Dedifferentiated amniotic fluid mesenchymal stem cell (primary cell): ENCODE results near the gene SNAP29.
A peak's percentile ranks its signal among the peaks of the same experiment; 100 is the strongest.
"Not testable (repeated sequence)": the region's sequence is repeated elsewhere in the genome, so short reads cannot be mapped to it uniquely, and the experiment has no call there.

Experiments used
- DNase-seq: peaks from one replicate; pipeline ENCODE4 v3.0.0-alpha.2; 2016; ENCODE audit errors: extremely low spot score

Gene SNAP29

DNA sequence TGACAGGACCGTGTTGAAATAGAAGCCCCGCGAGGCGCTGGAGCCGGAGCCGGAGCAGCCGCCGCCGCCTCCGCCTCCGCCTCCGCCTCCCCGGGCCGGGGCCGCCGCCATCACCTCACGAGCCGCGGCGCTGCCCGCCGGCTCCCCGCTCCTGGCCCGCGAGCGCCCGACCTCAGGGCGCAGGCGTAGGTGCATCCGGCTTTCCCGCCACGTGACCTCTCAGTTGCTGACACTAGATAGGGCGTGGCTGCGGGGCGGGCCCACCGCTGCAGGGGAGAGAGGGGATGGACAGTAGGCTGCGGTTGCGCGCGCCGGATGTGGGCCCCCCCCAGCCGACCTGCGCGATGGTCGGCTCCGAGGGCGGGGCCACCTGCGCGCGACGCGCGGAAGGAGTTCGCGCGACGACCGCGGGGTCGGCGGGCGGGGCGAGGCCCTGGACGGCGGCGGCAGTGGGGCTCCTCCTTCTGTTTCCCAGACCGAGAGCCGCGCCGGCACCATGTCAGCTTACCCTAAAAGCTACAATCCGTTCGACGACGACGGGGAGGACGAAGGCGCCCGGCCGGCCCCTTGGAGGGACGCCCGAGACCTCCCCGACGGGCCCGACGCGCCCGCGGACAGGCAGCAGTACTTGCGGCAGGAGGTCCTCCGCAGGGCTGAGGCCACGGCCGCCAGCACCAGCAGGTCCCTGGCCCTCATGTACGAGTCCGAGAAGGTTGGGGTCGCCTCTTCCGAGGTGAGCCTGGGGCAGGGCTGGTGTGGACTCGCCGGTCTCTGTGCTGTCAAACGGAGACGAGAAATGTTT, at the start of gene SNAP29, which contains the start of gene PI4KA:
SNAP29 (plus strand) TSS at position 393 of the 802 bp plus-strand sequence; CDS start at position 497, 104 bp downstream.
PI4KA (minus strand) TSS at position 197 of the 802 bp plus-strand sequence; CDS start at position 111, 86 bp downstream.
- peak; percentile 96 for DNase-seq

DNA sequence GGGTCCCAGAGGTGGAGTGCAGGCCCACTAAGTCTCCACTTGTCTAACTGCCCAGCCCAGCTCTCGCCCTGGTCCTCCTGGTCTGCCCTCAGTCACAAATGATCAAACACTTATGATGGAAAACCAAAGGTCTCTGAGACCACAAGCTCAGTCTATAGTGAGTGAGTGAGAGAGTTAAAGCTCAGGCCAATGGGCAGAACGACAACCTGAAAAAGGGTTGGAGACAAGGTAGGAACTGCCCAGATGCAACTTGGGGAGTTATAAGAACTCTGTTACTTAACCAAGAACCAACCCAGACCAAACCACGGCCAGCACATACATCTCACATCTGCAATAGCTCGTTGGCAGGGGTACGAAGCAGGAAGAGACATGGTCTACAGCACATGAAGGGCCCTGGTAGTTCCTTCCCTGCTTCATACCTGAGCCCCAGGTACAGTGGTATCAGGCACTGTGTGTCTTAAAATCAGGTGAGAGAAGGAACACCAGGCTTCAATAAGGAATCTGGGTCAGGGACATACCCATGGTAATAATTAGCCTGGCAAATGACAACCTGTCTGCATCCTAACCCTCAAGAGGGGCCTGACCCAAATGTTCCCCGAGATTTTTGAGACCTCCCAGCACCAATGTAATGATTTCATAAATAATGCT, 49.1 kb upstream of the SNAP29 start:
- DNase-seq = no peak

DNA sequence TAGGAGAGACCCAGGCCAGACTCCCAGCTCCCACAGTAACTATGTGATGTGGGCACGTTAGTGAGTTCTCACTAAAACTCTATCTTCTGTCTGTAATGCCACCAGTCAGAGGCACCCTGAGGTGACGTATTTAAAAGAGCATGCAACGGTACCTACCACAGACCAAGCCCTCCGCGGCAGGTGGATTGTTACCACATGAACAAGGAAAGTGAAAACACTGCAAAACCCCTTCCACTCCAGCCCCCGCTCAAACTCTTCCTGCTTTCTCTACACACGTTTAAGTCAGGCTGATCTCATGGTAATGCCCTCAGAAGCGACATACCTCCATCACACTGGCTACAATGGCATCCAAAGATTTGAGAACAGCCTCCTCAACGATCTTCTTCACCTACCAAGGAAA, 48.2 kb upstream of the SNAP29 start:
- DNase-seq = no peak

DNA sequence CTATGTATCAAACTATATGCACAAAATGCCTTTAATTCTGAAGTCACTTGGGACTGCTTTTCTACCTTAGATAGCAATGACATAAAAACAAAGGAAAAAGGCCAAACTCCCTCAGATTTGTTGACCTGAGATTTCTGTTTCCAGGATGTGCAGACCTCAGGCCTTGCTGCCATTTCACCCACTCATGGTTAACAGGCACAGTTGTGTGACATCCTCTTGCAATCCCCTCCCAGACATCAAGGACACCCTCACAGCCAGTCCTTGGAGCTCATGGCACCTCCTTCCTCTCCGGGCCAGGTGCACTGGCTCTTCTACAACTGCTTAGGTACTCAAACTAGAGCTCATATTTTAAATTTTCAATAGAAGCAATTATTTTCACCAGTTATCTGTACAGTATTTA, 47.6 kb upstream of the SNAP29 start:
- DNase-seq = no peak

DNA sequence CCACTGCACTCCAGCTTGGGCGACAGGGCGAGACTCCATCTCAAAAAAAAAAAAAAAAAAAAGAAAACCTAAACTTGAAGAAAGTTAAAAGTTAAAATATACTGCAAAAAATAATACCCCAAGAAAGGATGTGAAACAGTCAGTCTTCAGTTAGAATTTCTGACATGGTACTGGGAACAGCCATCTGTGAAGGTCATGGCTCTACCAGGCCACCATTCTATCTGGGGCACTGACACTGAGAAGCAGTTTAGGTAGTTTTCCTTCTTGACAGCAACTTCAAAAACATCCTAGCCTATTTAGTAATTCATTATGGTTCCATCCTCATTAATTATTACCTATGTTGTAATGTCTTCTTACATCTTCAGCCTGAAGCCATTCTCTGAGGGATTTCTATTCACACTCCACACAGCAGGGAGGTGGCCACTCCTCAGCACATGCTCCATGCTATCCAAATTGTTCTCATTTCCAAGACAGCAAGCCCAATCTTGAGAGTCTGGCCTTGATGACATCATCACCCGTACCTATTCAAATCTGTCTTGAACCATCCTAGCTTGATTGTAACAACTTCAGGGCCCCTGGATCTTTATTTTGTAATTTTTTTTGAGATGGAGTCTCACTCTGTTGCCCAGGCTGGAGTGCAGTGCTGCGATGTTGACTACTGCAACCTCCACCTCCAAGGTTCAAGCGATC, 46.7 kb upstream of the SNAP29 start:
- DNase-seq = no peak

DNA sequence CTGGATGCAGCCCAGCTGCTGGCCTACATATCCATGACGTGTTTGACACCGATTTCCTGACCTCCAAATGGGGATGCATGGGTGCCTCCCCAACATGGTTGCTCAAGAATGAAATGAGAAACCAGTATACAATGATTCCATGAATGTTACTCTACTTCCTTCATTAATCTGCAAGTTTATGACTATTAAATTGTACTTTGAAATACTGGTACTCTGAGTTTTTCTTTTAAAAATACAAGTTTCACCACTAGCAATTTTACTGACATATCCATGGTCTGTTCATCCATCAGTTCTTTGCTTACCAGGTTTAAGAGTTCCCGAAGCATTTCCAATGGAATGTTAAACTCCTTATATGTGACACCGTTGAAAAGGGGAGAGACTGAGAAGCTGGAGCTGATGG, 45.8 kb upstream of the SNAP29 start:
- DNase-seq = no peak

DNA sequence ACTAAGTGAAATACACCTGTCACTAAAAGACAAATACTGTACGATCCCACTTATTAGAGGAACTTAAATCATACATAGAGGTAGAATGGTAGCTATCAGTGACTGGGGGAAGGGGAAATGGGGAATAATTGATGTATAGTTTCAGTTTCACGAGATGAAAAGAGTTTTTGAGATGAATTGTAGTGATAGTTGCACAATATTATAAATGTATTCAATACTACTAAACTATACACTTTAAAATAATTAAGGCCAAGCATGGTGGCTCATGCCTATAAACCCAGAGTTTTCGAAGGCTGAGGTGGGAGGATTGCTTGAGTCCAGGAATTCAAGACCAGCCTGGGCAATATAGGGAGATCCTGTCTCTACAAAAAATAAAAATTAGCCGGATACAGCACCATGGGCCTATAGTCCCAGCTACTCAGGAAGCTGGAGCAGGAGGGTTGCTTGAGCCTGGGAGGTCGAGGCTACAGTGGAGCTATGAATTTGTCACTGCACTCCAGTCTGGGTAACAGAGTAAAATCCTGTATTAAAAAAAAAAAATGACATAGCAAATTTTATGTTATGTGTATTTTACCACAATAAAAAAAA, 44.5 kb upstream of the SNAP29 start:
- DNase-seq = no peak

DNA sequence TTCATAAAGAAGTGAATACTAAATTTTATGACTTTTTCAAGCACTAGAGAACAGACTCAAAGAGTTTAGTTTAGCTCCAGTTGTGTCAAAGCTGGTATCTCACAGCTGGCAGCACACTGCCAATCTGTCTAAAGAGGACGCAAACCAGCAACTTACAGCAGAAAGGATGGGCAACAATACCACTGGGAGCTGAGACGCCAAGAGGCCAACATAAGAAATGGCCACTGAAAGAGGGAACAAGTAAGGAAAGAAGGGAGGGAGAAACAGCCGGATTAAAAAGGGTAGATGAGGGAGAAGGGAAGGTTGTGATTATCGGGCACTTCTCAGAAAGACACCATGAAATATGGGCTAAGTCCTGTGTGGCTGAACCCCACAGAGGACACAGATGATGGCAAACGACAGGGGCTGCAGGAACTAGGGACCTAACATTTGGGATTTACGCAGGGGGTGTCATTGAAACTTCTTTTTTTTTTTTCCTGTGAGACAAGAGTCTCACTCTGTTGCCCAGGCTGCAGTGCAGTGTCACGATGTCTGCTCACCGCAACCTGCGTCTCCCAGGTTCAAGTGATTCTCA, 43.2 kb upstream of the SNAP29 start:
- DNase-seq = no peak

DNA sequence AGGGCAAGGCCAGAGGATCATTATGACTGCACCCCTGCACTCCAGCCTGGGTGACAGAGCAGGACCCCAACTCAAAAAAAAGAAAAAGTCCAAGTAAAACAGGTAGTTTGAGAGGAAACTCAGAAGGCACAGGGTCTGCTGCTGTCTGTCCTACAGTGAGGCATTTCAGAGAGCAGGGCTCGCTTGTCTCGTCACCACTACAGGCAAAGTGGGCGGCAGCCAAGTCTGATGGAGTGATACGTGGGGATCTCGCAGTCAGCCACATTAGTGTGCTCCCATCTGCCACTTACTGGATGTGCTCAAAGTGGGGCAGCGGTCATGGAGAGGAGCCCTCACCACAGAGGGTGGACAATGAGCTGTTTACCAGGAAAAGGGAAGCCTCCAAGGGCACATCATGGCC, 42.2 kb upstream of the SNAP29 start:
- no peak for DNase-seq

DNA sequence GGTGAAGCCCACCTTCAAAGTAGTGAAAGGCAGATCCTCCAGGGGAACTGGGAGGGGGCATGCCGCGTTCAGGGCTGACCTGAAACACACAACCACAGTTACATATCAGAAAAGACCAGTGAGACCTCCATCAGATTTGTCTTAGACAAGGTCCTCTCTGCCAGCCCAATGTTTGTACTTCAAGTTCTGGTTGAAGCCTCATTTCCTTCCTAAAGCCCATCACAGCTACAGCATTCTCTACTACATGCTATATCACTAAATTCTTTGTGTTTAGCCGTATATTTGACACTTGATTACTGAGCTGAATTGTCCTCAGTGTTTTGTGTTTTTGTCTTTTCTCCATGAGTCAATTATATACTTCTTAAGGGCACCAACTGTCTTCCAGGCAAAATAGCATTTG, 40.3 kb upstream of the SNAP29 start:
- no peak for DNase-seq

DNA sequence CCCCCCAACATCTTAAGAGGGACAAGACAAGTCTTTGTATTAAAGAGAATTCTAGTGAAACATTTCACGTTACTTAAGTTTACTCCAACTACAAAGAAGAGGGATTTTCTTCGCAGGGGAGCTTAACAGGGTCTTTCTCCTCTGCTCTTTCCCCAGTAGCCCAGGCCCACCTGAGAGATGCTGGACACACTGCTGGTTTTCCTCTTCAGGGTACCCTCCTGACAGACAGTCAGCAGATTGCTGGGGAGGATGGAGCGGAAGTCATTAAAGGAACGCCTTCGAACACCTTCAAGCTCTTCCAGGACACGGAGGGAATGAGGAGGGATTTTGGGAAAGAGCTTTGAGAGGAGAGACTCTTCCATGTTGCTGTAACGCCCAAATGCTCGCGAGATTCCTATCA, 39.3 kb upstream of the SNAP29 start:
- DNase-seq = no peak

DNA sequence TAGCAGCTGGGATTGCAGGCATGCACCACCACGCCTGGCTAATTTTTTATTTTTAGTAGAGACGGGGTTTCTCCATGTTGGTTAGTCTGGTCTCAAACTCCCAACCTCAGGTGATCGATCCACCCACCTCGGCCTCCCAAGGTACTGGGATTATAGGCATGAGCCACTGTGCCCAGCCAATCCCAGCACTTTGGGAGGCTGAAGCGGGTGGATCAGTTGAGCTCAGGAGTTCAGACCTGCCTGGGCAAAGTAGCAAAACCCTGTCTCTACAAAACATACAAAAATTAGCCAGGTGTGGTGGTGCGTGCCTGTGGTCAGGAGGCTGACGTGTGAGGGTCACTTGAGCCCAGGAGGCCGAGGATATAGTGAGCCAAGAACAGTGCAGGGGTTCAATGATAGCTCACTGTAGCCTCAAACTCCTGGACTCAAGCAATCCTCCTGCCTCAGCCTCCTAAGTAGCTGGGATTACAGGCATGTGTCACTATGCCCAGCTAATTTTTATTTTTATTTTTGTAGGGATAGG, 37.0 kb upstream of the SNAP29 start:
- DNase-seq = not testable (repeated sequence)

DNA sequence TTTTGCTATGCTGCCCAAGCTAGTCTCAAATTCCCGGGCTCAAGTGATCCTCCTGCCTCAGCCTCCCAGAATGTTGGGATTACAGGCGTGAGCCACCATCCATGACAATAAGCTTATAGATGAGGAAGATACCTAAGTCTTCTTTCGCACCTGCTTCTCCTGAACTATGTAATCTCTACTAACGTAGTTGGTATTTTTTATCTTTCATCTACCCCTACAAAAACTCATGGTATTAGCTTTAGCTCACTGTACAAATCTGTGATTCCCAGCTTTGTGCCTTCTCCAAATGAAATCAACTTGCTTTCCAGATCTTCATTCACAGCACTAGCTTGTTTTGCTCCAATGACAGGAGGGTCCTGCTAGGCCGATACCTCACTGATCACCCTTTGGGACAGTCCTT, 36.6 kb upstream of the SNAP29 start:
- no peak for DNase-seq

DNA sequence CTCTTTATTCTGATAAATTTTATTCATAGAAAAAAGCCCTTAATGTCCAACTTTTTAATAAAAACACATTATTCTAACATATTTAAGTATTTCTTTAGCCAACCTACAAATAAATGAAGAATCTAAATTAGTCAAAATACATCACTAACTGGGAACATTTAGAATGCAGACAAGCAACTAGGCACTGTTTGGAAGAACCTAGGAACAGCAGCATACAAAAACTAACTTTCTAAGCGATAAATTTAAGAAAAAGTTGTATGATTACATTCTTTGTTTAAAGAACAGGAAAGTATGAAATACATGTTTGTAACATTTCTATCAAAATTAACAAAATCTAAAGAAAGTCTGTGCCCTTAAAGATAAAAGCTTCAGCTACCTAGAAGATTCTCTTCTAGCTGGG, 35.5 kb upstream of the SNAP29 start:
- DNase-seq = no peak

DNA sequence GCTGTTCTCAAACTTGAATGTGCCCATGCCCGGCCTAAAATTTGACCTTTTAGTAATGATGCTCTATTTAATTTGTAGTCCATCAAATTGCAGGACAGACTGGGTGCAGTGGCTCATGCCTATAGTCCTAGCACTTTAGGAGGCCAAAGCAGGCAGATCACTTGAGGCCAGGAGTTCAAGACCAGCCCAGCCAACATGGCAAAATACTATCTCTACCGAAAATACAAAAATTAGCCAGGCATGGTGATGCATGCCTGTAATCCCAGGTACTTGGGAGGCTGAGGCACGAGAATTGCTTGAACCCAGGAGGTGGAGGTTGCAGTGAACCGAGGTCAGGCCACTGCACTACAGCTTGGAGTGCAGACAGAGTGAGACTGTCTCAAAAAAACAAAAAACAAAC, 33.6 kb upstream of the SNAP29 start:
- DNase-seq = not testable (repeated sequence)

DNA sequence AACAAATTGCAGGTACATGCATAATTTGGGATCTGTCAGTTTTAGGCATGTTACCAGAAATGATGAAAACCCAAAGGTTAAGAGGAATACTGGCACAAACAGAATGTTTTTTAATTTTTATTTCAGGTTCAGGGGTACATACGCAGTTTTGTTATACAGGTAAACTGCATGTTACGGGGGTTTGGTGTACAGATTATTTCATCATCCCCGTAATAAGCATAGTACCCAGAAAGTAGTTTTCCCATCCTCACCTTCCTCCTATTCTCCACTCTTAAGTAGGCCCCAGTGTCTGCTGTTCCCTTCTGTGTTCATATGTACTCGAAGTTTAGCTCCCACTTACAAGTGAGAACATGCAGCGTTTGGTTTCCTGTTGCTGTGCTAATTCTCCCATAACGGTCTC, 33.2 kb upstream of the SNAP29 start:
- no peak for DNase-seq

DNA sequence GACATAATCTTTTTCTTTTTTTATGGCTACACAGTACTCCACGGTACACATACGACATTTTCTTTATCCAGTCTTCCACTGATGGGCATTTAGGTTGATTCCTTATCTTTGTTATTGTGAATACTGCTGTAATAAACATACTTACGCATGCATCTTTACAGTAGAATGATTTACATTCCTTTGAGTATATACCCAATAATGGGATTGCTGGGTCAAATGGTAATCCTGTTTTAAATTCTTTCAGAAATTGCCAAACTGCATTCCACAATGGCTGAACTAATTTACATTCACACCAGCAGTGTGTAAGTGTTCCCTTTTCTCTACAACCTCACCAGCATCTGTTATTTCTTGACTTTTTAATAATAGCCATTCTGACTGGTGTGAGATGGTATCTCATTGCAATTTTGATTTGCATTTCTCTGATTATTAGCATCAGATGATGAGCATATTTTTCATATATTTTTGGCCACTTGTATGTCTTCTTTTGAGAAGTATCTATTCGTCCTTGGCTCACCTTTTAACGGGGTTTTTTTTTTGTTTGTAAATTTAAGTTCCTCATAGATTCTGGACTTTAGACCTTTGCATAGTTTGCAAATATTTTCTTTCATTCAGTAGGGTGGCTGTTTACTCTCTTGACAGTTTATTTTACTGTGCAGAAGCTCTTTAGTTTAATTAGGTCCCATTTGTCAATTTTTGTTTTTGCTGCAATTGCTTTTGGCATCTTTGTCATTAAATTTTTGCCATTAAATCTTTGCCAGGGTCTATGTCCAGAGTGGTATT, 32.2 kb upstream of the SNAP29 start:
- not testable (repeated sequence) for DNase-seq

DNA sequence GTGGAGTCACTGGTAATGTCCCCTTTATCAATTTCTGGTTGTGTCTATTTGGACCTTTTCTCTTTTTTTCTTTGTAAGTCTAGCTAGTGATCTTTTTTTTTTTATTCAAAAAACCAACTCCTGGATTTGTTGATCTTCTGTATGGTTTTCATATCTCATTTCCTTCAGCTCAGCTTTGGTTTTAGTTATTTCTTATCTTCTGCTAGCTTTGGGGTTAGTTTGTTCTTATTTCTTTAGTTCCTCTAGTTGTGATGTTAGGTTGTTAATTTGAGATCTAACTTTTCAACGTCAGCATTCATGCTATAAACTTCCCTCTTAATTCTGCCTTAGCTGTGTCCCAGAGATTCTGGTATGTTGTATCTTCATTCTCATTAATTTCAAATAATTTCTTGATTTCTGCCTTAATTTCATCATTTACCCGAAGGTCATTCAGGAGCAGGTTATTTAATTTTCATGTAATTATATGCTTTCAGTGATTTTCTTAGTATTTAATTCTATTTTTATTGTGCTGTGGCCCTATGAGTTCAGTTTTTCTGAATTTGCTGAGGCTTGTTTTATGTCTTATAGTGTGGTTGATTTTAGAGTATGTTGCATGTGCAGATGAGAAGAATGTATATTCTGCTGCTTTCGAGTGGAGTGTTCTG, 29.2 kb upstream of the SNAP29 start:
- no peak for DNase-seq

DNA sequence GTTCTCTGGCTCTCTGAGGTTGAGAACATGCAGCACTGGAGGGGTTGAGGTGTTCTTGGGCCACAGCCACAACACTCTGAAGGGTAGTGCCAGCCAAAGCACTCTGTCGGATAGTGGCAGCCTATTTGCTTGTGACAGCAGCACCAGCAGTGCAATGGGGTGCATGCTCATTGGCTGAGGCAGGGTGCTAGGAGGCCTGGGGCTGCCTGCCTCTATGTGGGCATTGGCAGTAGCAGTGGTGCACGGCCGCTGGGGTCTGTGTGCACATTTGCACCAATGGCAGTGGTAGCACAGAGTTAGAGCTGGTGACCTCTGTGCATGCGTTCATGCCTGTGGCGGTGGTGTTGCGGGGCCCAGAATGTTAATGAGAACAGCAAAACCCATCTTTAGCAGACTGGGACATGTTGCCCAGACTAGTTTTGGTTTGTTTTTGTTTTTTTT, 25.6 kb upstream of the SNAP29 start:
- DNase-seq = no peak

DNA sequence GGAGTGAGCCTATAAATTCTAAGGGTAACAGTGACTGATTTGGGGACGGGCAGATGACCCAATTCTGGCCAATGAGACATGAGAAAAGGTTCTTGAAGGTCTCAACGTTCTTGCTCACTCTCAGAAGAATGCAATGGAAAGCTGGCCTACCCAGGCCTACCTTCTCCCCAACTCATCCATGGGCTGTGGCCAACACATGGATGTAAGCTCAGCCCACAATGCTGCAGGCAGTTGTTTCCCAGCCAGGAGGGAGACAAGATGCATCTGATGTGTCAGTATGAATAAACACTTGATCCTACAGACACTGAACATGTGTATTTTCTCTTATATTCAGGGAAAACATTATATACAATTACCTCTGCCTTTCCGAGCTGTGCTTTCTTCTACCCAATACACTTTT, 24.6 kb upstream of the SNAP29 start:
- no peak for DNase-seq
